Skeletal muscle satellite cell (primary cell): ENCODE measurements around the gene OR14K1.
"Not testable (repeated sequence)": the region's sequence is repeated elsewhere in the genome, so short reads cannot be mapped to it uniquely, and the experiment has no call there.

Source experiments
- H3K27me3 ChIP-seq: 2 replicates; pipeline ENCODE4 v1.7.0; 2013; ENCODE audit warnings: low read length; ENCODE audit not compliant: control insufficient read depth, insufficient read depth
- H3K36me3 ChIP-seq: 2 replicates; pipeline ENCODE4 v1.7.0; 2013; ENCODE audit warnings: mild to moderate bottlenecking, control low read depth, low read length; ENCODE audit not compliant: insufficient read depth
- H3K4me1 ChIP-seq: 2 replicates; pipeline ENCODE4 v1.7.0; 2013; ENCODE audit warnings: low read length; ENCODE audit not compliant: control insufficient read depth, insufficient read depth
- H3K4me2 ChIP-seq: 2 replicates; pipeline ENCODE4 v1.7.0; 2013; ENCODE audit warnings: mild to moderate bottlenecking, low read length
- H3K4me3 ChIP-seq: 2 replicates; pipeline ENCODE4 v1.7.0; 2013; ENCODE audit warnings: low read length
- H3K9ac ChIP-seq: 2 replicates; pipeline ENCODE4 v1.7.0; 2013; ENCODE audit warnings: mild to moderate bottlenecking, low read depth, low read length, moderate library complexity
- H3K9me3 ChIP-seq: replicated peaks from 2 replicates; pipeline ENCODE4 v1.7.0; 2013; ENCODE audit warnings: mild to moderate bottlenecking, control low read depth, low read length

OR14K1 gene

DNA sequence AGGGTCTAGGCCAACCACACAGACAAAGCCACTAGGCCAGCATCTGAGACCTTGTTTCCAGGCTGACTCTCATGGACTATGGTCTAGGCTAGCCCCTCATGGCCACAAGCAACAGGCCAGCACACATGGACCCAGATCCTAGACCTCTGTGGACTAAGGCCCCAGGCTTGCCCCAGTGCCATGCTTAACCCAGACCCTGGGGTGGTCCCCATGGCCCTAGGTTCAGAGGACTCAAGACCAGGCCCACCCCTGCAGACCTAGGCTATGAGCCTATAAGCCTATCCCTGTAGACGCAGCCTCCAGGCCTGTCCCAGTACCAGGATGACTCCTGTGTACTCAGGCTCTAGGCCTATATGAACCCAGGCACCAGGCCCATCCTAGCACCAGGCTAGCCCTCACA, 11.5 kb downstream of the OR14K1 start:
- H3K27me3 ChIP-seq: no peaks in the 10 kb centered on the region
- no peak overlapping the region for H3K9ac ChIP-seq
- H3K4me1 ChIP-seq: no peaks in the 10 kb centered on the region
- H3K9me3 ChIP-seq: peaks cover 11% of the 10 kb centered on the region
- no peaks in the 10 kb centered on the region for H3K36me3 ChIP-seq
- H3K4me3 ChIP-seq: no peak overlapping the region
- H3K4me2 ChIP-seq: no peak overlapping the region

DNA sequence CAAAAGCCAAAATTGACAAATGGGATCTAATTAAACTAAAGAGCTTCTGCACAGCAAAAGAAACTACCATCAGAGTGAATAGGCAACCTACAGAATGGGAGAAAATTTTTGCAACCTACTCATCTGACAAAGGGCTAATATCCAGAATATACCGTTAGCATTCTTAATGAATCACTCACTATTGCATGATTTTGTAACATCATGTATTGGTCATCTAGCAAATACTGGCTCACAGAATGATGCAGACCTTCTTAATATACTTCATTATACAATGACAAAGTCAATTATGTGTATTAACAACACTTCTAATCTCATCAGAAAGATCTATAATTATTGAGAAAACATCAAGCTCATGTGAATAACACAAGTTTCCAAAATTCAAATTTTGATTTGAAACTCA, 15.9 kb downstream of the OR14K1 start:
- not testable (repeated sequence) for H3K4me3 ChIP-seq, H3K4me2 ChIP-seq, H3K36me3 ChIP-seq, H3K9ac ChIP-seq, H3K27me3 ChIP-seq, H3K4me1 ChIP-seq
- H3K9me3 ChIP-seq: peaks cover 12% of the 10 kb centered on the region

- Histone ChIP-seq H3K36me3 (no peaks in the 10 kb centered on the region), H3K9me3 (peaks cover 4% of the 10 kb centered on the region), H3K9ac (no peak within 1 kb of the TSS), H3K4me1 (no peaks in the 10 kb centered on the region), H3K4me2 (no peak within 1 kb of the TSS), H3K27me3 (no peaks in the 10 kb centered on the region), H3K4me3 (no peak within 1 kb of the TSS)
Measured at GRCh38 chr1:247760456-247760855, 22.0 kb downstream of the OR14K1 start, which contains the start of gene OR1C1. TSS of gene OR1C1 (minus strand) at chr1:247760556. CDS start at chr1:247758406, 2,150 bp downstream.

GRCh38 chr1:247769603-247770002, 31.2 kb downstream of the OR14K1 start:
- H3K4me3 ChIP-seq: no peak overlapping the region
- H3K4me1 ChIP-seq: no peaks in the 10 kb centered on the region
- H3K36me3 ChIP-seq: no peaks in the 10 kb centered on the region
- no peaks in the 10 kb centered on the region for H3K9me3 ChIP-seq
- H3K4me2 ChIP-seq: no peak overlapping the region
- H3K27me3 ChIP-seq: no peaks in the 10 kb centered on the region
- no peak overlapping the region for H3K9ac ChIP-seq
